HepG2 (cell line): ENCODE data around the gene ZFHX3. TPM values are rescaled to one million over a fixed set of nuclear protein-coding genes. Genes with fewer than 3 reads are reported as not detected.

Experiments
- BRCA1 ChIP-seq: sonication (generic); formaldehyde crosslinking; IDR thresholded peaks from 2 replicates; pipeline ENCODE4 v1.4.0; 2020; ENCODE audit warnings: missing genetic modification reagents
- KDM2A ChIP-seq: sonication (generic); formaldehyde crosslinking; IDR thresholded peaks from 2 replicates; pipeline ENCODE4 v1.4.0; 2020; ENCODE audit warnings: low read depth, missing genetic modification reagents, borderline replicate concordance
- KDM4B ChIP-seq: sonication (generic); formaldehyde crosslinking; IDR thresholded peaks from 2 replicates; pipeline ENCODE4 v1.4.0; 2020; ENCODE audit warnings: missing genetic modification reagents
- RBM22 ChIP-seq: fragments of 200-400 bp; formaldehyde crosslinking; optimal IDR thresholded peaks from 2 replicates; pipeline ENCODE3; 2017; ENCODE audit warnings: mild to moderate bottlenecking, low read length, moderate library complexity
- REPIN1 ChIP-seq: sonication (generic); formaldehyde crosslinking; IDR thresholded peaks from 2 replicates; pipeline ENCODE4 v1.8.0; 2022; ENCODE audit warnings: missing genetic modification reagents, low read depth, mild to moderate bottlenecking, borderline replicate concordance
- SMAD1 ChIP-seq: sonication (generic); formaldehyde crosslinking; IDR thresholded peaks from 2 replicates; pipeline ENCODE4 v1.4.0; 2020; ENCODE audit warnings: missing genetic modification reagents, low read depth, mild to moderate bottlenecking, borderline replicate concordance
- TBP ChIP-seq: sonication (generic); formaldehyde crosslinking; IDR thresholded peaks from 2 replicates; pipeline ENCODE4 v1.5.0; 2020; ENCODE audit warnings: missing genetic modification reagents
- TEAD3 ChIP-seq: optimal IDR thresholded peaks from 2 replicates; pipeline ENCODE3; 2016; ENCODE audit warnings: borderline replicate concordance
- ZNF256 ChIP-seq: sonication (generic); formaldehyde crosslinking; conservative IDR thresholded peaks from 2 replicates; pipeline ENCODE4 v1.4.0; 2020; ENCODE audit warnings: missing genetic modification reagents
- ZNF263 ChIP-seq: sonication (generic); formaldehyde crosslinking; IDR thresholded peaks from 2 replicates; pipeline ENCODE4 v1.4.0; 2020; ENCODE audit warnings: missing genetic modification reagents
- polyA plus RNA-seq, 8 experiments: library from polyadenylated mRNA; depleted of rRNA in 3 of 8; stranded (reverse) in 7 of 8; unstranded in 1 of 8; fragments of >200 nt; fragmentation: Illumina TruSeq in 4 of 8; extraction: Trizol in 4 of 8; gene quantifications; 2 replicates each; pipeline versions ENCODE4 v1.2.1 to v1.2.3, GENCODE V29; 2011 to 2016; ENCODE audit warnings: low read depth in 4 of 8, missing spikeins in 1 of 8, mixed read lengths in 1 of 8; ENCODE audit not compliant: insufficient read depth in 1 of 8
- total RNA-seq, 5 experiments: library from RNA; depleted of rRNA; stranded (reverse); fragments of >200 nt; fragmentation: Illumina TruSeq; extraction: Trizol; gene quantifications; 2 replicates each; pipeline ENCODE4 v1.2.3, GENCODE V29; 2016; ENCODE audit warnings: low read depth in 1 of 5
- TF ChIP-seq, protein P1 (sequence below): IDR thresholded peaks from 2 replicates; pipeline ENCODE4 v1.6.1; 2018; ENCODE audit warnings: missing genetic modification reagents, mild to moderate bottlenecking, missing compliant biosample characterization
- TF ChIP-seq, protein P2 (sequence below): sonication (generic); formaldehyde crosslinking; IDR thresholded peaks from 2 replicates; pipeline ENCODE4 v1.5.0; 2020; ENCODE audit warnings: missing genetic modification reagents
- TF ChIP-seq, protein P3 (sequence below): sonication (generic); formaldehyde crosslinking; IDR thresholded peaks from 2 replicates; pipeline ENCODE4 v1.8.0; 2022; ENCODE audit warnings: missing genetic modification reagents, mild to moderate bottlenecking, borderline replicate concordance
- TF ChIP-seq, protein P4 (sequence below), 2 experiments: sonication (generic) in 1 of 2; formaldehyde crosslinking in 1 of 2; IDR thresholded peaks; 2 replicates each; pipeline versions ENCODE4 v1.4.0 to v1.6.1; 2018 to 2020; ENCODE audit warnings: missing genetic modification reagents in 2 of 2, borderline replicate concordance in 1 of 2, low read depth in 1 of 2, mild to moderate bottlenecking in 1 of 2, missing biosample characterization in 1 of 2
- TF ChIP-seq, protein P5 (sequence below): sonication (generic); formaldehyde crosslinking; IDR thresholded peaks from 2 replicates; pipeline ENCODE4 v1.4.0; 2020; ENCODE audit warnings: missing genetic modification reagents, borderline replicate concordance
- TF ChIP-seq, protein P6 (sequence below): sonication (generic); formaldehyde crosslinking; IDR thresholded peaks from 2 replicates; pipeline ENCODE4 v1.4.0; 2020; ENCODE audit warnings: mild to moderate bottlenecking, missing genetic modification reagents

Gene ZFHX3
- total and polyA plus RNA-seq, 2 of the 13 experiments (the other 11 are each of a cell fraction or from before 2014, with no cell fraction given), result 5.0 to 6.0 TPM

DNA sequence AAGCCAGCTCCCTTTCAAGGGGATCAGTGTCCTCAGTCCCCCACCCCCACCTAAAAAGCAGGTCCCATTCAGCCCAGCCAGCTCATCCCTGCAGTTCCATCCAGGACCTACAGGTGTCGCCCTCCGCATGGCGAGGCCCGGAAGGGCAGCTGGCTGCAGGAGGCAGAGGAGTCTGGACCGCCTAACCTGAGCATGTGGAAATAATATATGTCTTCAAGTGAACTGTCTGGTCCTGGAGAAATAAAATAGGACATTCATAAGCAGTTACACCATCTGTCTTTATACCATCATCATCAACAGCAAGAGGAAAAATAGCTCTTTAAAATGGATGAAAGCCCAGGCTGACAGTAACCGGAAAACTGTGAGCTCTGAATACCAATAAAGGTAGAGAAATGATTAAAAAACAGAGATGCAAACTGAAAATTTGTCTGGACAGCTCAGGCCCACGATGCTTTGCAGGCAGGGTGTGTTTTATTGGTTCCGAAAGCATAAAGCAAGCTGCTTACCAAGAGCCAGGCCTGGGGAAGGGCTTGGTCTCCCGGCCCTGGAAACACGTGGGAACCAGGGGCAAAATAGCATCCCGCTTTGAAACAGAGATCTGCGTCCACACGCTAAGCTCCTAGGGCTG, 215.2 kb downstream of the ZFHX3 start (continued):
- TF ChIP-seq, protein P1, sequence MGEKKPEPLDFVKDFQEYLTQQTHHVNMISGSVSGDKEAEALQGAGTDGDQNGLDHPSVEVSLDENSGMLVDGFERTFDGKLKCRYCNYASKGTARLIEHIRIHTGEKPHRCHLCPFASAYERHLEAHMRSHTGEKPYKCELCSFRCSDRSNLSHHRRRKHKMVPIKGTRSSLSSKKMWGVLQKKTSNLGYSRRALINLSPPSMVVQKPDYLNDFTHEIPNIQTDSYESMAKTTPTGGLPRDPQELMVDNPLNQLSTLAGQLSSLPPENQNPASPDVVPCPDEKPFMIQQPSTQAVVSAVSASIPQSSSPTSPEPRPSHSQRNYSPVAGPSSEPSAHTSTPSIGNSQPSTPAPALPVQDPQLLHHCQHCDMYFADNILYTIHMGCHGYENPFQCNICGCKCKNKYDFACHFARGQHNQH (CRISPR knock-in tag), result 0 out of 2 replicates have a peak, but pooled peaks have one; percentile 29
- TF ChIP-seq TBP (peak; percentile 84; the same call in 1 of the 2 replicates), REPIN1 (CRISPR knock-in tag) (peak; percentile 38; the same call in 1 of the 2 replicates), RBM22 (peak; percentile 10), SMAD1 (CRISPR knock-in tag) (no peak), ZNF256 (no peak), TEAD3 (CRISPR knock-in tag) (peak; percentile 72), KDM4B (CRISPR knock-in tag) (peak; percentile 50; the same call in 1 of the 2 replicates), KDM2A (peak; percentile 64; the same call in 1 of the 2 replicates), ZNF263 (CRISPR knock-in tag) (peak; percentile 51; the same call in 1 of the 2 replicates), BRCA1 (CRISPR knock-in tag) (0 out of 2 replicates have a peak, but pooled peaks have one; percentile 45)
- TF ChIP-seq, protein P2, sequence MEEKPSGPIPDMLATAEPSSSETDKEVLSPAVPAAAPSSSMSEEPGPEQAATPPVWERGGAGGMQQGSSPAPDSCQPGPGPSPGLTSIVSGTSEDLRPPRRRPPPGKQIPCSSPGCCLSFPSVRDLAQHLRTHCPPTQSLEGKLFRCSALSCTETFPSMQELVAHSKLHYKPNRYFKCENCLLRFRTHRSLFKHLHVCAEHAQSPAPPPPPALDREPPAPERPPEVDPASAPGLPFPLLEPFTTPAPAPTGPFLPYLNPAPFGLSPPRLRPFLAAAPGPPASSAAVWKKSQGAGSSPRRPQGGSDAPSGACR (CRISPR knock-in tag), result 0 out of 2 replicates have a peak, but pooled peaks have one; percentile 39
- TF ChIP-seq, protein P3, sequence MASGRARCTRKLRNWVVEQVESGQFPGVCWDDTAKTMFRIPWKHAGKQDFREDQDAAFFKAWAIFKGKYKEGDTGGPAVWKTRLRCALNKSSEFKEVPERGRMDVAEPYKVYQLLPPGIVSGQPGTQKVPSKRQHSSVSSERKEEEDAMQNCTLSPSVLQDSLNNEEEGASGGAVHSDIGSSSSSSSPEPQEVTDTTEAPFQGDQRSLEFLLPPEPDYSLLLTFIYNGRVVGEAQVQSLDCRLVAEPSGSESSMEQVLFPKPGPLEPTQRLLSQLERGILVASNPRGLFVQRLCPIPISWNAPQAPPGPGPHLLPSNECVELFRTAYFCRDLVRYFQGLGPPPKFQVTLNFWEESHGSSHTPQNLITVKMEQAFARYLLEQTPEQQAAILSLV (CRISPR knock-in tag), result 0 out of 2 replicates have a peak, but pooled peaks have one; percentile 41
- TF ChIP-seq, protein P4, sequence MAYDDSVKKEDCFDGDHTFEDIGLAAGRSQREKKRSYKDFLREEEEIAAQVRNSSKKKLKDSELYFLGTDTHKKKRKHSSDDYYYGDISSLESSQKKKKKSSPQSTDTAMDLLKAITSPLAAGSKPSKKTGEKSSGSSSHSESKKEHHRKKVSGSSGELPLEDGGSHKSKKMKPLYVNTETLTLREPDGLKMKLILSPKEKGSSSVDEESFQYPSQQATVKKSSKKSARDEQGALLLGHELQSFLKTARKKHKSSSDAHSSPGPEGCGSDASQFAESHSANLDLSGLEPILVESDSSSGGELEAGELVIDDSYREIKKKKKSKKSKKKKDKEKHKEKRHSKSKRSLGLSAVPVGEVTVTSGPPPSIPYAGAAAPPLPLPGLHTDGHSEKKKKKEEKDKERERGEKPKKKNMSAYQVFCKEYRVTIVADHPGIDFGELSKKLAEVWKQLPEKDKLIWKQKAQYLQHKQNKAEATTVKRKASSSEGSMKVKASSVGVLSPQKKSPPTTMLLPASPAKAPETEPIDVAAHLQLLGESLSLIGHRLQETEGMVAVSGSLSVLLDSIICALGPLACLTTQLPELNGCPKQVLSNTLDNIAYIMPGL (CRISPR knock-in tag; IDR thresholded peaks at IDR 0.05; ENCODE audit: borderline replicate concordance in 1 of 2, low read depth in 1 of 2), result peak in 1 of 2 experiments; percentile 35; a peak in 1 of 4 replicates
- TF ChIP-seq, protein P5, sequence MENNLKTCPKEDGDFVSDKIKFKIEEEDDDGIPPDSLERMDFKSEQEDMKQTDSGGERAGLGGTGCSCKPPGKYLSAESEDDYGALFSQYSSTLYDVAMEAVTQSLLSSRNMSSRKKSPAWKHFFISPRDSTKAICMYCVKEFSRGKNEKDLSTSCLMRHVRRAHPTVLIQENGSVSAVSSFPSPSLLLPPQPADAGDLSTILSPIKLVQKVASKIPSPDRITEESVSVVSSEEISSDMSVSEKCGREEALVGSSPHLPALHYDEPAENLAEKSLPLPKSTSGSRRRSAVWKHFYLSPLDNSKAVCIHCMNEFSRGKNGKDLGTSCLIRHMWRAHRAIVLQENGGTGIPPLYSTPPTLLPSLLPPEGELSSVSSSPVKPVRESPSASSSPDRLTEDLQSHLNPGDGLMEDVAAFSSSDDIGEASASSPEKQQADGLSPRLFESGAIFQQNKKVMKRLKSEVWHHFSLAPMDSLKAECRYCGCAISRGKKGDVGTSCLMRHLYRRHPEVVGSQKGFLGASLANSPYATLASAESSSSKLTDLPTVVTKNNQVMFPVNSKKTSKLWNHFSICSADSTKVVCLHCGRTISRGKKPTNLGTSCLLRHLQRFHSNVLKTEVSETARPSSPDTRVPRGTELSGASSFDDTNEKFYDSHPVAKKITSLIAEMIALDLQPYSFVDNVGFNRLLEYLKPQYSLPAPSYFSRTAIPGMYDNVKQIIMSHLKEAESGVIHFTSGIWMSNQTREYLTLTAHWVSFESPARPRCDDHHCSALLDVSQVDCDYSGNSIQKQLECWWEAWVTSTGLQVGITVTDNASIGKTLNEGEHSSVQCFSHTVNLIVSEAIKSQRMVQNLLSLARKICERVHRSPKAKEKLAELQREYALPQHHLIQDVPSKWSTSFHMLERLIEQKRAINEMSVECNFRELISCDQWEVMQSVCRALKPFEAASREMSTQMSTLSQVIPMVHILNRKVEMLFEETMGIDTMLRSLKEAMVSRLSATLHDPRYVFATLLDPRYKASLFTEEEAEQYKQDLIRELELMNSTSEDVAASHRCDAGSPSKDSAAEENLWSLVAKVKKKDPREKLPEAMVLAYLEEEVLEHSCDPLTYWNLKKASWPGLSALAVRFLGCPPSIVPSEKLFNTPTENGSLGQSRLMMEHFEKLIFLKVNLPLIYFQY (CRISPR knock-in tag), result no peak
- TF ChIP-seq, protein P6, sequence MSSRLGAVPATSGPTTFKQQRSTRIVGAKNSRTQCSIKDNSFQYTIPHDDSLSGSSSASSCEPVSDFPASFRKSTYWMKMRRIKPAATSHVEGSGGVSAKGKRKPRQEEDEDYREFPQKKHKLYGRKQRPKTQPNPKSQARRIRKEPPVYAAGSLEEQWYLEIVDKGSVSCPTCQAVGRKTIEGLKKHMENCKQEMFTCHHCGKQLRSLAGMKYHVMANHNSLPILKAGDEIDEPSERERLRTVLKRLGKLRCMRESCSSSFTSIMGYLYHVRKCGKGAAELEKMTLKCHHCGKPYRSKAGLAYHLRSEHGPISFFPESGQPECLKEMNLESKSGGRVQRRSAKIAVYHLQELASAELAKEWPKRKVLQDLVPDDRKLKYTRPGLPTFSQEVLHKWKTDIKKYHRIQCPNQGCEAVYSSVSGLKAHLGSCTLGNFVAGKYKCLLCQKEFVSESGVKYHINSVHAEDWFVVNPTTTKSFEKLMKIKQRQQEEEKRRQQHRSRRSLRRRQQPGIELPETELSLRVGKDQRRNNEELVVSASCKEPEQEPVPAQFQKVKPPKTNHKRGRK, result no peak
